Measurements from ENCODE around the gene CSRNP3. TPM values are rescaled to one million over a fixed set of nuclear protein-coding genes. Genes with fewer than 3 reads are reported as not detected.

CSRNP3 gene
- total and polyA plus RNA-seq, 12 donors: 1.3 to 20.1 (median 4.9) TPM

DNA sequence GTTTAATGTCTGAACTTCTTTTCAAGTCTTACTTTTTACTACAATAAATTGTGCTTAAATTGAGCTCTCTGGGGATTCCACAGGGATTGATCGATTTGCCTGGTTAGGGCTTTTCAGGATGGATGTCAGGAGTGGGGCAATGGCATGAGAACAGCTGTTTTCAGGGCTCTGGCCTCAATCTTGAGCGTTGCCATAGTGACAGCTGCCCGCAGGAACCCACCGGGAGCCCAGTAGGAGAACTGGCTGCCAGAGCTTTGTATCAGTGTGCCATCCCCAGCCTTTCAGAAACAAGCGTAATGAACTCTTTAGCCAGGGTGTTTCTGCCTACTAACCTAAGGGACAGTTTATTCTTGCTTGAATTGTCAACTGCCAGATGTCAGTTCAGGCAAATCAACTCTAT is 231.0 kb downstream of the CSRNP3 start:
- Histone ChIP-seq H3K36me3 (replicated peaks in 1 of 2) (no peaks in the 10 kb centered on the region), H3K4me3 (no peak overlapping the region), H3K9me3 (replicated peaks in 1 of 3) (no peaks in the 10 kb centered on the region), H3K27me3 (no peaks in the 10 kb centered on the region), H3K27ac (no peak overlapping the region), H3K4me1 (replicated peaks in 1 of 2) (no peaks in the 10 kb centered on the region)
- WGBS, 4 donors: 56 to 75% (median 66%) methylated on average over 5 of the region's 5 CpGs
- DNase-seq: no peak
- intact Hi-C loops (cut with DNase I): no loop called here
- no peak for TF ChIP-seq POLR2A (IDR thresholded peaks at IDR 0.05)
- TF ChIP-seq, protein P1, sequence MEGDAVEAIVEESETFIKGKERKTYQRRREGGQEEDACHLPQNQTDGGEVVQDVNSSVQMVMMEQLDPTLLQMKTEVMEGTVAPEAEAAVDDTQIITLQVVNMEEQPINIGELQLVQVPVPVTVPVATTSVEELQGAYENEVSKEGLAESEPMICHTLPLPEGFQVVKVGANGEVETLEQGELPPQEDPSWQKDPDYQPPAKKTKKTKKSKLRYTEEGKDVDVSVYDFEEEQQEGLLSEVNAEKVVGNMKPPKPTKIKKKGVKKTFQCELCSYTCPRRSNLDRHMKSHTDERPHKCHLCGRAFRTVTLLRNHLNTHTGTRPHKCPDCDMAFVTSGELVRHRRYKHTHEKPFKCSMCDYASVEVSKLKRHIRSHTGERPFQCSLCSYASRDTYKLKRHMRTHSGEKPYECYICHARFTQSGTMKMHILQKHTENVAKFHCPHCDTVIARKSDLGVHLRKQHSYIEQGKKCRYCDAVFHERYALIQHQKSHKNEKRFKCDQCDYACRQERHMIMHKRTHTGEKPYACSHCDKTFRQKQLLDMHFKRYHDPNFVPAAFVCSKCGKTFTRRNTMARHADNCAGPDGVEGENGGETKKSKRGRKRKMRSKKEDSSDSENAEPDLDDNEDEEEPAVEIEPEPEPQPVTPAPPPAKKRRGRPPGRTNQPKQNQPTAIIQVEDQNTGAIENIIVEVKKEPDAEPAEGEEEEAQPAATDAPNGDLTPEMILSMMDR (IDR thresholded peaks at IDR 0.05): no peak

- intact Hi-C loops (cut with DNase I): no loop called here
- H3K4me3 ChIP-seq: no peak overlapping the region
- no peak for DNase-seq
- H3K27me3 ChIP-seq: no peaks in the 10 kb centered on the region
- no peak overlapping the region for H3K27ac ChIP-seq
- H3K36me3 ChIP-seq (replicated peaks in 1 of 2): no peaks in the 10 kb centered on the region
- WGBS, 4 donors: 71 to 76% (median 71%) methylated on average over 6 of the region's 6 CpGs
- no peaks in the 10 kb centered on the region for H3K4me1 ChIP-seq (replicated peaks in 1 of 2)
- no peaks in the 10 kb centered on the region for H3K9me3 ChIP-seq (replicated peaks in 1 of 3)
- TF ChIP-seq, protein P1 (IDR thresholded peaks at IDR 0.05): no peak
- TF ChIP-seq POLR2A (IDR thresholded peaks at IDR 0.05): no peak
These were observed 231.6 kb downstream of the CSRNP3 start for GRCh38 chr2:165701147-165701546.

GRCh38 chr2:165706960-165707487 is 237.5 kb downstream of the CSRNP3 start:
- TF ChIP-seq POLR2A (IDR thresholded peaks at IDR 0.05): no peak
- TF ChIP-seq, protein P1 (IDR thresholded peaks at IDR 0.05): no peak
- no peaks in the 10 kb centered on the region for H3K9me3 ChIP-seq (replicated peaks in 1 of 3)
- H3K27me3 ChIP-seq: no peaks in the 10 kb centered on the region
- no peaks in the 10 kb centered on the region for H3K36me3 ChIP-seq (replicated peaks in 1 of 2)
- no peak overlapping the region for H3K4me3 ChIP-seq
- 72 to 80% (median 78%) methylated on average over 3 of the region's 3 CpGs for WGBS, 4 donors
- H3K27ac ChIP-seq: no peak overlapping the region
- intact Hi-C loops (cut with DNase I): no loop called here
- H3K4me1 ChIP-seq (replicated peaks in 1 of 2): no peaks in the 10 kb centered on the region
- DNase-seq: no peak

- intact Hi-C loops (cut with DNase I): no loop called here
- 33 to 43% (median 41%) methylated on average over 1 of the region's 1 CpG for WGBS, 4 donors
- DNase-seq: no peak
- no peaks in the 10 kb centered on the region for H3K36me3 ChIP-seq (replicated peaks in 1 of 2)
- no peak overlapping the region for H3K27ac ChIP-seq
- TF ChIP-seq, protein P1 (IDR thresholded peaks at IDR 0.05): no peak
- TF ChIP-seq POLR2A (IDR thresholded peaks at IDR 0.05): no peak
- no peak overlapping the region for H3K4me3 ChIP-seq
- no peaks in the 10 kb centered on the region for H3K27me3 ChIP-seq
- no peaks in the 10 kb centered on the region for H3K9me3 ChIP-seq (replicated peaks in 1 of 3)
- no peaks in the 10 kb centered on the region for H3K4me1 ChIP-seq (replicated peaks in 1 of 2)
These were observed 246.6 kb downstream of the CSRNP3 start for GRCh38 chr2:165716091-165716490.
